GM20000 (cell line): ENCODE measurements around the gene GRPEL1.

ENCODE experiments used
- DNase-seq: peaks from one replicate; pipeline ENCODE4 v3.0.0; 2012; ENCODE audit warnings: low spot score
- CTCF ChIP-seq: IDR thresholded peaks from 2 replicates; pipeline ENCODE4 v1.5.1; 2012; ENCODE audit warnings: mild to moderate bottlenecking, control low read depth; ENCODE audit errors: extremely low read depth, missing control alignments

GRPEL1 gene

GRCh38 chr4:7067452-7068278, at the start of gene GRPEL1:
Gene GRPEL1, minus strand, starts transcription at chr4:7068064. Its CDS starts 32 bp downstream, at chr4:7068032.
- DNase-seq, result peak; percentile 99
- no peak for TF ChIP-seq CTCF

- TF ChIP-seq CTCF, result no peak
- DNase-seq, result no peak
These were observed 48.8 kb upstream of the GRPEL1 start for GRCh38 chr4:7116705-7117104.

GRCh38 chr4:7115557-7116340, 47.9 kb upstream of the GRPEL1 start:
- no peak for DNase-seq
- TF ChIP-seq CTCF, result no peak

GRCh38 chr4:7112656-7113055, 44.8 kb upstream of the GRPEL1 start:
- DNase-seq, result no peak
- TF ChIP-seq CTCF, result no peak

GRCh38 chr4:7111441-7111840, 43.6 kb upstream of the GRPEL1 start:
- no peak for DNase-seq
- TF ChIP-seq CTCF, result no peak

GRCh38 chr4:7110546-7110945, 42.7 kb upstream of the GRPEL1 start:
- DNase-seq, result no peak

More at GRCh38 chr4:7110546-7110945, 42.7 kb upstream of the GRPEL1 start:
- no peak for TF ChIP-seq CTCF
